PFSK-1 (cell line): ENCODE data around the gene ZC3H18.

Experiments used
- POLR2AphosphoS5 ChIP-seq: IDR thresholded peaks from 2 replicates; pipeline ENCODE4 v1.6.1; 2012; ENCODE audit warnings: low read depth, mild to moderate bottlenecking, control low read depth, low read length, moderate library complexity
- TAF1 ChIP-seq: IDR thresholded peaks from 2 replicates; pipeline ENCODE4 v1.6.1; 2012; ENCODE audit warnings: low read length, control low read depth, borderline replicate concordance; ENCODE audit not compliant: insufficient read depth
- TF ChIP-seq, protein P1 (sequence below), 2 experiments: IDR thresholded peaks; 2 replicates each; pipeline versions ENCODE4 v1.6.1 to v1.8.0; 2011 to 2012; ENCODE audit warnings: low read depth in 2 of 2, low read length in 2 of 2, control low read depth in 1 of 2, inconsistent platforms in 1 of 2, mild to moderate bottlenecking in 1 of 2, moderate library complexity in 1 of 2; ENCODE audit not compliant: insufficient read depth in 1 of 2

DNA sequence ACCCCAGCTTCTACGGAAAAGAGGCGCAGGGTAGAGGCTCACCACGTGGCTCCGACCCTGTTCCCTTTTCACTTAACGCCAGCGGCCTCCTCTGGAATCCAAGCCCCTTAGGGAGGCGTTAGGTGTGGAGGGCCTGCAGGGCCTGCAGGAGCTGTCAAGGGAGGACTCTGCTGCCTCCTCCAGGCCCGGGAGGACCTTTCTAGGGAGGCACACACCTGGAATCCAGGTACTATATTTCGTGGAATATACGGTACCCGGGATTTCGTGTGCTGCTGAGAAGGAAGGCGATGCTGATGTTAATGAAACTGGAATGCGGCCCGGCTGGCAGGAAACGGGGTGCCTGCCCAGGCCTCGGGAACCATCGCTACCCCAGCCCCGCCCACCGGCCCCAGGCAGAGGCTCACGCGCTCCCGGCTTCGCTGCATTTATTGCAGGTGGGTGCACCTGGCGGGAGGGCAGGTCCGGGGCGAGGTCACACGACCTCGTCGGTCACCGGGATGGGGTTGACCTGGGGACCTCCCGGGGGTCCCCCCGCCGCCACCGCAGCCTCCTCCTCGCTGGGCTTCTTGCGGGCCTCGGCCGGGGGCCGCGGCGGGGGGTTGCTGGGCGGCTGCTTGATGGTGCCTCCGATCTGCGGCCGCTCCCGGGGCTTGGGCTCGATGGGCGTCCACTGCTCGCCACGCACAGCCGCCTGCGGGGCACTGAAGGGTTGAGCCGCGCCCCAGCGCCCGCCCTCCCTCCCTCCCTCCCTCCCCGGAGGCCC lies 72.9 kb downstream of the ZC3H18 start:
- TF ChIP-seq TAF1: no peak
- TF ChIP-seq POLR2AphosphoS5: no peak
- TF ChIP-seq, protein P1, sequence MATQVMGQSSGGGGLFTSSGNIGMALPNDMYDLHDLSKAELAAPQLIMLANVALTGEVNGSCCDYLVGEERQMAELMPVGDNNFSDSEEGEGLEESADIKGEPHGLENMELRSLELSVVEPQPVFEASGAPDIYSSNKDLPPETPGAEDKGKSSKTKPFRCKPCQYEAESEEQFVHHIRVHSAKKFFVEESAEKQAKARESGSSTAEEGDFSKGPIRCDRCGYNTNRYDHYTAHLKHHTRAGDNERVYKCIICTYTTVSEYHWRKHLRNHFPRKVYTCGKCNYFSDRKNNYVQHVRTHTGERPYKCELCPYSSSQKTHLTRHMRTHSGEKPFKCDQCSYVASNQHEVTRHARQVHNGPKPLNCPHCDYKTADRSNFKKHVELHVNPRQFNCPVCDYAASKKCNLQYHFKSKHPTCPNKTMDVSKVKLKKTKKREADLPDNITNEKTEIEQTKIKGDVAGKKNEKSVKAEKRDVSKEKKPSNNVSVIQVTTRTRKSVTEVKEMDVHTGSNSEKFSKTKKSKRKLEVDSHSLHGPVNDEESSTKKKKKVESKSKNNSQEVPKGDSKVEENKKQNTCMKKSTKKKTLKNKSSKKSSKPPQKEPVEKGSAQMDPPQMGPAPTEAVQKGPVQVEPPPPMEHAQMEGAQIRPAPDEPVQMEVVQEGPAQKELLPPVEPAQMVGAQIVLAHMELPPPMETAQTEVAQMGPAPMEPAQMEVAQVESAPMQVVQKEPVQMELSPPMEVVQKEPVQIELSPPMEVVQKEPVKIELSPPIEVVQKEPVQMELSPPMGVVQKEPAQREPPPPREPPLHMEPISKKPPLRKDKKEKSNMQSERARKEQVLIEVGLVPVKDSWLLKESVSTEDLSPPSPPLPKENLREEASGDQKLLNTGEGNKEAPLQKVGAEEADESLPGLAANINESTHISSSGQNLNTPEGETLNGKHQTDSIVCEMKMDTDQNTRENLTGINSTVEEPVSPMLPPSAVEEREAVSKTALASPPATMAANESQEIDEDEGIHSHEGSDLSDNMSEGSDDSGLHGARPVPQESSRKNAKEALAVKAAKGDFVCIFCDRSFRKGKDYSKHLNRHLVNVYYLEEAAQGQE (IDR thresholded peaks at IDR 0.05; ENCODE audit: insufficient read depth in 1 of 2, low read depth in 2 of 2, low read length in 2 of 2): no peak
